Endothelial cell (in vitro differentiated cells): ENCODE data around the gene HEG1. TPM values are rescaled to one million over a fixed set of nuclear protein-coding genes. Genes with fewer than 3 reads are reported as not detected.

Experiments
- DNase-seq: peaks from one replicate; pipeline ENCODE4 v3.0.0; 2021; ENCODE audit warnings: low spot score
- H3K27ac Mint-ChIP-seq: one replicate; pipeline ENCODE4 v1.8.0; 2021; ENCODE audit warnings: mixed read lengths, inconsistent platforms; ENCODE audit not compliant: unreplicated experiment
- H3K27me3 Mint-ChIP-seq: one replicate; pipeline ENCODE4 v1.8.0; 2021; ENCODE audit warnings: mild to moderate bottlenecking, moderate library complexity, mixed read lengths, inconsistent platforms; ENCODE audit not compliant: unreplicated experiment
- H3K36me3 Mint-ChIP-seq: one replicate; pipeline ENCODE4 v1.8.0; 2021; ENCODE audit warnings: mild to moderate bottlenecking, low read depth, mixed read lengths, inconsistent platforms; ENCODE audit not compliant: unreplicated experiment
- H3K4me1 Mint-ChIP-seq: one replicate; pipeline ENCODE4 v1.8.0; 2021; ENCODE audit warnings: mild to moderate bottlenecking, mixed read lengths, inconsistent platforms; ENCODE audit not compliant: unreplicated experiment
- H3K4me3 Mint-ChIP-seq: one replicate; pipeline ENCODE4 v1.8.0; 2021; ENCODE audit warnings: mild to moderate bottlenecking, mixed read lengths, inconsistent platforms; ENCODE audit not compliant: unreplicated experiment
- H3K9me3 Mint-ChIP-seq: one replicate; pipeline ENCODE4 v1.8.0; 2021; ENCODE audit warnings: mixed read lengths, inconsistent platforms; ENCODE audit not compliant: unreplicated experiment
- CTCF ChIP-seq: fragments of 200-600 bp; sonication (generic); IDR thresholded peaks from one replicate; pipeline ENCODE4 v1.5.0; 2021; ENCODE audit warnings: antibody characterized with exemption; ENCODE audit not compliant: unreplicated experiment
- total RNA-seq: library from RNA; stranded (reverse); fragmentation: NEBNext Ultra II Directional; extraction: Animal tissue kit (Norgen Biotek cat#: 25700); gene quantifications from one replicate; pipeline ENCODE4 v1.2.1, GENCODE V29; 2021; ENCODE audit not compliant: unreplicated experiment

Gene HEG1
- total RNA-seq, 1 donor from 2014 or later, result 17.1 TPM

- H3K36me3 Mint-ChIP-seq, result no peaks in the 10 kb centered on the region
- no peaks in the 10 kb centered on the region for H3K9me3 Mint-ChIP-seq
- no peak overlapping the region for H3K27ac Mint-ChIP-seq
- no peak for DNase-seq
- peaks cover 3% of the 10 kb centered on the region for H3K4me1 Mint-ChIP-seq
- TF ChIP-seq CTCF, result no peak
- H3K4me3 Mint-ChIP-seq, result no peak overlapping the region
- H3K27me3 Mint-ChIP-seq, result peaks cover 3% of the 10 kb centered on the region
These were observed 138.9 kb downstream of the HEG1 start for GRCh38 chr3:124916837-124917409.

Other genes with a start within 250 kb of the HEG1 start
- gene ITGB5, start 168.6 kb downstream of the HEG1 start, total RNA-seq, result 55.2 TPM
- gene MUC13, start 121.2 kb downstream of the HEG1 start, total RNA-seq, result not detected
- gene SLC12A8, start 156.8 kb upstream of the HEG1 start, total RNA-seq, result 0.54 TPM